Adrenal gland (tissue), 12 donors: ENCODE data around the gene ADISSP. TPM values are rescaled to one million over a fixed set of nuclear protein-coding genes. Genes with fewer than 3 reads are reported as not detected.
"Not testable (repeated sequence)": the region's sequence is repeated elsewhere in the genome, so short reads cannot be mapped to it uniquely, and the experiment has no call there.

Experiments used
- DNase-seq, 7 donors: peaks; one replicate each; pipeline ENCODE4 v3.0.0-alpha.2; 2019 to 2020
- H3K27ac ChIP-seq, 5 donors: fragments of 200-600 bp; sonication (generic) in 4 of 5; 1 replicate in 3 of 5; 2 replicates in 2 of 5; pipeline versions ENCODE4 v1.5.1 to v1.8.0; 2016 to 2020; ENCODE audit warnings: mild to moderate bottlenecking in 1 of 5
- H3K27me3 ChIP-seq: fragments of 200-600 bp; 2 replicates; pipeline ENCODE4 v1.8.0; 2021
- H3K36me3 ChIP-seq, 2 donors: fragments of 200-600 bp; replicated peaks in 1 of 2; 1 replicate in 1 of 2; 2 replicates in 1 of 2; pipeline versions ENCODE4 v1.5.1 to v1.8.0; 2018 to 2022
- H3K4me1 ChIP-seq, 2 donors: fragments of 200-600 bp; replicated peaks in 1 of 2; 1 replicate in 1 of 2; 2 replicates in 1 of 2; pipeline versions ENCODE4 v1.5.1 to v1.8.0; 2018 to 2021
- H3K4me3 ChIP-seq, 4 donors: fragments of 200-600 bp; sonication (generic) in 3 of 4; one replicate each; pipeline ENCODE4 v1.5.1; 2016 to 2018
- H3K9me3 ChIP-seq, 3 donors: fragments of 200-600 bp; sonication (generic) in 1 of 3; replicated peaks in 1 of 3; 1 replicate in 2 of 3; 2 replicates in 1 of 3; pipeline versions ENCODE4 v1.5.1 to v1.8.0; 2016 to 2021
- POLR2A ChIP-seq, 2 donors: fragments of 450-650 bp; IDR thresholded peaks; one replicate each; pipeline ENCODE4 v1.6.1; 2017; ENCODE audit warnings: antibody characterized with exemption in 2 of 2, mild to moderate bottlenecking in 2 of 2, moderate library complexity in 1 of 2
- WGBS, 4 donors: extraction: QIAGEN DNeasy Blood & Tissue Kit in 2 of 4; methylation state at CpG; one replicate each; pipeline versions ENCODE4 v1.1.5 to v1.1.7; 2013 to 2017; 5-methylcytosine and 5-hydroxymethylcytosine counted together
- intact Hi-C, 2 donors: fragments of 100-400 bp; cut with DNase I; formaldehyde crosslinking; loops; one replicate each; pipeline versions ENCODE4 v1.14.1 to v1.15.0; 2022 to 2023
- polyA plus RNA-seq, 3 donors: library from polyadenylated mRNA; stranded (reverse); fragments of 200-250 nt in 2 of 3; fragments of 350-450 nt in 1 of 3; fragmentation: Illumina TruSeq in 1 of 3; extraction: RNeasy Lipid Tissue Mini Kit (QIAGEN cat#74804) in 1 of 3; gene quantifications; one replicate each; pipeline ENCODE4 v1.2.3, GENCODE V29; 2013 to 2014
- total RNA-seq, 9 donors: library from RNA; depleted of rRNA in 4 of 9; stranded (reverse); fragments of >200 nt in 4 of 9; fragments of 120-200 nt in 1 of 9; fragmentation: NEBNext Ultra II Directional in 1 of 9; extraction: Animal tissue kit (Norgen Biotek cat#: 25700) in 1 of 9; gene quantifications; one replicate each; pipeline versions ENCODE4 v1.1.0 to v1.2.4, GENCODE V29; 2013 to 2023
- TF ChIP-seq, protein P1 (sequence below), 6 experiments: fragments of 450-650 bp in 4 of 6; fragments of 200-600 bp in 2 of 6; sonication (generic) in 1 of 6; IDR thresholded peaks; 1 replicate in 5 of 6; 2 replicates in 1 of 6; pipeline versions ENCODE4 v1.5.1 to v1.8.0; 2016 to 2021; ENCODE audit warnings: antibody characterized with exemption in 6 of 6, mild to moderate bottlenecking in 2 of 6, moderate library complexity in 1 of 6
- donor health status: healthy with polysubstance abuse.
- donor health status: Bipolar disorder and iron deficiency.
- donor health status: DM: yes; HTN: yes; CAD: no.
- donor health status: DM: no; HTN: no; CAD: no.
- donor health status: DM: no; HTN: no; CAD: no.
- donor health status: DM: yes; HTN: yes; CAD: no.

ADISSP gene
- total and polyA plus RNA-seq, 12 donors, result 4.4 to 42.1 (median 24.5) TPM

DNA sequence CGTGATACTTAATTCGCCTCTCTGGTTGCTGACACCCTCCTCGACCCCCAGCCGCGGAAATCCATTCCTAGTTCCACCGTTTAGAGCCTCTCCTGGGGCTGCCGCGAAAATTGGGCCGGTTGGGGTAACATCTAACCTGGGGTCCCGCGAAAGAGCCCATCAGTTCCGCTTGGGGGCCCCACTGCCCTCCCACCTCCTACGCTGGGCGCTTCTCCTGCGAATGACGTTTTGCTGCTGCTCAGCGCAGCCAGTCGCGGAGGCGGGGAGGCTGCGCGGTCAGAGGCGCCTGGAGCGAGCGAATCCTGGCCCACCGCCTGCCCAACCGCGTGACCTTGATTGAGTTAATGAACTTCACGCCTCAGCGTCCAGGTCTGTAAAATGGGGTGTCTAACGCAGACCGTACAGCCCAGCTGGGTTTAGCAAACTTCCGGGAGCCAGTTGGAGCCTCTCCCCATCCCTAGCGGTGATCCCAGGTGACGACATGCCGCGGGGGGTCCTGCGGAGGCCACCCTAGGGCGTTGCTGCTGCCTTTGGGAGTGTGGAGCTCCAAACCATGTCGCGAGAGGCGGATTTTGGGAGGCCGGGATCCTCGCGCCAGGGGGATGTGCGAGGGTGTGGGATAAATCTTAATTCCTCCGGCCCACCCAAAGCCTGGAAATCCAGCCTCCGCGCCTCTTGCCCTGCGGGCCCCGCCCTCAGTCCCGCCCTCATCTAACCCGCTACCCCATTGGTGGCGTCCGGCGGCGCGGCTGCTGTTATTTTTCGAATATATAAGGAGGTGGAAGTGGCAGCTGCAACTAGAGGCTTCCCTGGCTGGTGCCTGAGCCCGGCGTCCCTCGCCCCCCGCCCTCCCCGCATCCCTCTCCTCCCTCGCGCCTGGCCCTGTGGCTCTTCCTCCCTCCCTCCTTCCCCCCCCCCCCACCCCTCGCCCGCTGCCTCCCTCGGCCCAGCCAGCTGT is 28.2 kb upstream of the ADISSP start, which contains the start of gene CDC25B:
Gene CDC25B (plus strand): TSS at position 800 of the 958 bp plus-strand sequence. CDS start 222 bp downstream, outside the sequence.
- peaks cover 0 to 28% of the 10 kb centered on the region in 2 donors for H3K4me1 ChIP-seq
- TF ChIP-seq, protein P1, sequence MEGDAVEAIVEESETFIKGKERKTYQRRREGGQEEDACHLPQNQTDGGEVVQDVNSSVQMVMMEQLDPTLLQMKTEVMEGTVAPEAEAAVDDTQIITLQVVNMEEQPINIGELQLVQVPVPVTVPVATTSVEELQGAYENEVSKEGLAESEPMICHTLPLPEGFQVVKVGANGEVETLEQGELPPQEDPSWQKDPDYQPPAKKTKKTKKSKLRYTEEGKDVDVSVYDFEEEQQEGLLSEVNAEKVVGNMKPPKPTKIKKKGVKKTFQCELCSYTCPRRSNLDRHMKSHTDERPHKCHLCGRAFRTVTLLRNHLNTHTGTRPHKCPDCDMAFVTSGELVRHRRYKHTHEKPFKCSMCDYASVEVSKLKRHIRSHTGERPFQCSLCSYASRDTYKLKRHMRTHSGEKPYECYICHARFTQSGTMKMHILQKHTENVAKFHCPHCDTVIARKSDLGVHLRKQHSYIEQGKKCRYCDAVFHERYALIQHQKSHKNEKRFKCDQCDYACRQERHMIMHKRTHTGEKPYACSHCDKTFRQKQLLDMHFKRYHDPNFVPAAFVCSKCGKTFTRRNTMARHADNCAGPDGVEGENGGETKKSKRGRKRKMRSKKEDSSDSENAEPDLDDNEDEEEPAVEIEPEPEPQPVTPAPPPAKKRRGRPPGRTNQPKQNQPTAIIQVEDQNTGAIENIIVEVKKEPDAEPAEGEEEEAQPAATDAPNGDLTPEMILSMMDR (IDR thresholded peaks at IDR 0.05), result peak; percentile 23 to 85 (median 76)
- peak in 1 of 2 donors; percentile 42 for TF ChIP-seq POLR2A (IDR thresholded peaks at IDR 0.05)
- H3K4me3 ChIP-seq, result peak within 1 kb of the TSS in 3 of 4 donors; percentile 21 to 77 (median 71)
- WGBS, 4 donors, result 0 to 2% (median 1%) methylated on average over 33 to 66 of the region's 69 CpGs
- intact Hi-C loops, result no loop called here
- no peaks in the 10 kb centered on the region for H3K27me3 ChIP-seq
- peak; percentile 90 to 97 (median 94) for DNase-seq
- peak within 1 kb of the TSS; percentile 54 to 97 (median 87) for H3K27ac ChIP-seq
- H3K9me3 ChIP-seq, result no peaks in the 10 kb centered on the region
- H3K36me3 ChIP-seq, result peaks cover 0 to 7% of the 10 kb centered on the region in 2 donors

DNA sequence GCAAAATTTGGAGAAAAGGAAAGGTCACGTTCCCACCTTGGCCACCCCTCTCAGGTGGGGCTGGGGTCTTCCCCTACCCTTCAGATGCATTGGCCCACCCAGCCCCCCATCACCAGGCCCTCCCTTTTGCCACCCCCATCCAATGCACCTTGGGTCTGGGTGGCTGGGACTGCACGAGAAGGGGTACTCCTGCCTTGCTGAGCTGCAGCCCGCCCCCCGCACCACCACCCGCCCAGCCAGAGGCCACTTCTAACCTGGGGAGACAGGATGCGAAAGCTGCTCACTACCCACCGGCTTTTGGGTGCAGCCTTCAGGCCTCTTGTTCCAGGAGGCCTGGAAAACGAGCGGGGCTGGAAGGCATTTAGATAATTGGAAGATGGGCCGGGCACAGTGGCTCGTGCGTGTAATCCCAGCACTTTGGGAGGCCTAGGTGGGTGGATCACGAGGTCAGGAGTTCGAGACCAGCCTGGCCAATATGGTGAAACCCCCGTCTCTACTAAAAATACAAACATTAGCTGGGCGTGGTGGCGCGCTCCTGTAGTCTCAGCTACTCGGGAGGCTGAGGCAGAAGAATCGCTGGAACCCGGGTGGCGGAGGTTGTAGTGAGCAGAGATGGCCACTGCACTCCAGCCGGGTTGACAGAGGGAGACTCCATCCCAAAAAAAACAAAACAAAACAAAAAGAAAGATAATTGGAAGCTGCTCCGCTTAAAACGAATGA is 27.3 kb upstream of the ADISSP start:
- peak overlapping the region in 3 of 5 donors; percentile 74 to 97 (median 93) for H3K27ac ChIP-seq
- peaks cover 0 to 27% of the 10 kb centered on the region in 2 donors for H3K4me1 ChIP-seq
- WGBS, 4 donors, result 82 to 84% (median 83%) methylated on average over 19 to 25 of the region's 25 CpGs

DNA sequence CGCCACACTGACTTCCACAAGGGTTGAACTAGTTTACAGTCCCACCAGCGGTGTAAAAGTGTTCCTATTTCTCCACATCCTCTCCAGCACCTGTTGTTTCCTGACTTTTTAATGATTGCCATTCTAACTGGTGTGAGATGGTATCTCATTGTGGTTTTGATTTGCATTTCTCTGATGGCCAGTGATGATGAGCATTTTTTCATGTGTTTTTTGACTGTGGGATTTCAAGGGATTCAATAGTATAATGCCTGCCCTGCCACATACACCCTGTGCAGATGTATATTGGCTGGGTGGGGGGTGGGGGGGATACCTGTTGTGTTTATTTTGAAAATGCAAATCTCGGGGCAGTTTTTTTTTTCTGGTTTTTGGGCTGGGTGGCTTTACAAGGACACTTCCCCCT is 26.6 kb upstream of the ADISSP start:
- H3K27ac ChIP-seq, DNase-seq, H3K36me3 ChIP-seq, H3K27me3 ChIP-seq, H3K4me3 ChIP-seq, H3K9me3 ChIP-seq, intact Hi-C loops: not testable (repeated sequence)
- WGBS, 4 donors, result 69 to 86% (median 77%) methylated on average over 1 to 2 of the region's 3 CpGs
- H3K4me1 ChIP-seq, result peaks cover 0 to 24% of the 10 kb centered on the region in 2 donors

More for the DNA sequence above, 27.3 kb upstream of the ADISSP start:
- no peaks in the 10 kb centered on the region for H3K36me3 ChIP-seq
- DNase-seq, result peak in 1 of 7 donors; percentile 21
- no peaks in the 10 kb centered on the region for H3K27me3 ChIP-seq
- no peak for TF ChIP-seq POLR2A (IDR thresholded peaks at IDR 0.05)
- TF ChIP-seq, protein P1 (IDR thresholded peaks at IDR 0.05), result no peak
- peak overlapping the region in 1 of 4 donors; percentile 71 for H3K4me3 ChIP-seq
- intact Hi-C loops, result no loop called here
- no peaks in the 10 kb centered on the region for H3K9me3 ChIP-seq

DNA sequence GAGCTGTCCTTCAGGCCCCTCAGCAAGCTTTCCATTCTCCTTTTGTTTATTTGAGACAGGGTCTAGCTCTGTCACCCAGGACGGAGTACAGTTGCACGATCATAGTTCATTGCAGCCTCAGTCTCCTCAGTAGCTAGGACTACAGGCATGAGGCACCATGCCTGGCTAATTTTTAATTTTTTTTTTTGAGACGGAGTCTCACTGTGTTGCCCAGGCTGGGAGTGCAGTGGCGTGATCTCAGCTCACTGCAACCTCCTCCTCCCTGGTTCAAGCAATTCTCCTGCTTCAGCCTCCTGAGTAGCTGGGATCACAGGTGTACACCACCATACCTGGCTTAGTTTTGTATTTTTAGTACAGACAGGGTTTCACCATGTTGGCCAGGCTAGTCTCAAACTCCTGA is 21.6 kb upstream of the ADISSP start:
- peaks cover 15 to 34% of the 10 kb centered on the region in 2 donors for H3K4me1 ChIP-seq
- H3K27ac ChIP-seq, H3K9me3 ChIP-seq, DNase-seq, H3K36me3 ChIP-seq, H3K4me3 ChIP-seq, intact Hi-C loops, H3K27me3 ChIP-seq: not testable (repeated sequence)
- WGBS, 4 donors, result 92 to 98% (median 94%) methylated on average over 4 of the region's 4 CpGs

DNA sequence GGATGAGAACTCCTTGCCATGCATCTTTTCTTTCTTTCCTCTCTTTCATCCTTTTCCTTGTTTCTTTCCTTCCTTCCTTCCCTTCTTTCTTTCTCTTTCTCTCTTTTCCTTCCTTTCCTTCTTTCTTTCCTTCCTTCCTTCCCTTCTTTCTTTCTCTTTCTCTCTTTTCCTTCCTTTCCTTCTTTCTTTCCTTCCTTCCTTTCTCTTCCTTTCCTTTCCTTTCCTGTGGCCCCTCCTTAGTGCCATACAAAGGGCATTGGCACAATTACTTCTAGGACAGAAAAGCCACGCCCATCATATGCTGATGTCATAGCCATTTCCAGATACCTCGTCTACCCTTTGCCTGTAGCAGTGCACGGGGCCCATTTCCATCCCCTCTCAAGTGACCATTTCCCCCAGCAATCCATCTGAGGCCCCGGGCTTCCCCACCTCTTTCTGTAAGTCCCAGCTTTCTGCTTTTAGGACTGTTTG is 21.2 kb upstream of the ADISSP start:
- H3K27me3 ChIP-seq, result no peaks in the 10 kb centered on the region
- TF ChIP-seq POLR2A (IDR thresholded peaks at IDR 0.05), result no peak
- TF ChIP-seq, protein P1 (IDR thresholded peaks at IDR 0.05), result no peak
- H3K27ac ChIP-seq, result no peak overlapping the region
- WGBS, 4 donors, result 50 to 59% (median 57%) methylated on average over 4 of the region's 4 CpGs
- H3K9me3 ChIP-seq, result no peaks in the 10 kb centered on the region
- no peak overlapping the region for H3K4me3 ChIP-seq
- intact Hi-C loops, result no loop called here
- H3K36me3 ChIP-seq, result no peaks in the 10 kb centered on the region
- H3K4me1 ChIP-seq, result peaks cover 18 to 38% of the 10 kb centered on the region in 2 donors
- peak in 1 of 7 donors; percentile 46 for DNase-seq
